Epithelial cell of proximal tubule (primary cell): ENCODE data around the gene PIK3R5. TPM values are rescaled to one million over a fixed set of nuclear protein-coding genes. Genes with fewer than 3 reads are reported as not detected.
A peak's percentile ranks its signal among the peaks of the same experiment; 100 is the strongest.

Source experiments
- DNase-seq: peaks from one replicate; pipeline ENCODE4 v3.0.0-alpha.2; 2011; ENCODE audit warnings: low read depth
- H3K4me3 ChIP-seq: 2 replicates; pipeline ENCODE4 v1.5.1; 2011; ENCODE audit warnings: low read depth, mild to moderate bottlenecking, low read length
- total RNA-seq: library from RNA; depleted of rRNA; stranded (reverse); fragments of >200 nt; gene quantifications from 2 replicates; pipeline ENCODE4 v1.2.3, GENCODE V29; 2015
- TF ChIP-seq, protein P1 (sequence below): conservative IDR thresholded peaks from 2 replicates; pipeline ENCODE4 v1.5.1; 2012; ENCODE audit warnings: low read depth, mild to moderate bottlenecking, low read length

The PIK3R5 gene
- total RNA-seq, 1 donor from 2014 or later = 0.12 TPM

DNA sequence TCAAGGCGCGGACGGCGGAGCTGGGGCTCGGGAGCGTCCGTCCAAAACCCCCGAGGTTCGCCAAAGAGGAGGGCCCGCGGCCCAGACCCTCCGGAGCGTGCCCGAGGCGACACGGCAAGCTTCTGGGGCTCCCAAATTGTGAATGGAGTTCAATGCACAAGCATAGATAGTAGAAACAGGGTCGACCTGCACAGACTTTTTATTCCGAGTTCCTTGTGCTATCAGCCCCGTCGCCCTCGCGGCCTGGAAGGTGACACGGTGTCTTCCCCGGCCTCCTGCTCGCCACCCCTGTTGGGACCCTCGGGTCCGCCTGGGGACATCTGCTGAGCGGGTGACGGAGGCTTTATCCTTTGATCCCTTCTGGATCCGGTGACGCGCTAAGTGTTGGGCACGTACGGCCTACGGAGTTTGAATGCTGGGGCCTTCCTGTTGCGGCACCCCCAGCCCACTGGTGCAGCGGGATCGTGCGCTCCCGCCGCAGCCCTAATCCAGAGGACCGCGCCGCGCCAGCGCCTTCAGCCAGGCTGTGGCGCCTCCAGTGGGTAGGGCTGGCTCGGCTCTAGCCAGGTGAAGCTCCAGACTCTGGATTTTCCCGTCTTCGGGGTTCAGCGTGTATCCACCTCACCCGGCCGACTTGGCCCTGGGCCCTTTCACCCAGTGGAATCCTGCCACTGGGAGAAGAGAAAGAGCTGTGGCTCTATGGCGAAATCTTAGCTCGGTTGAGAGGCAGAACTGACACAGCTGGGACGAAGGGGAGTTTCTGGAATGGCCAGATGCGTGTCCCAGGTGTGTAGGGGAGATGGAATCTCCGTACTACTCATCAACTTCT is 38.8 kb upstream of the PIK3R5 start:
- TF ChIP-seq, protein P1, sequence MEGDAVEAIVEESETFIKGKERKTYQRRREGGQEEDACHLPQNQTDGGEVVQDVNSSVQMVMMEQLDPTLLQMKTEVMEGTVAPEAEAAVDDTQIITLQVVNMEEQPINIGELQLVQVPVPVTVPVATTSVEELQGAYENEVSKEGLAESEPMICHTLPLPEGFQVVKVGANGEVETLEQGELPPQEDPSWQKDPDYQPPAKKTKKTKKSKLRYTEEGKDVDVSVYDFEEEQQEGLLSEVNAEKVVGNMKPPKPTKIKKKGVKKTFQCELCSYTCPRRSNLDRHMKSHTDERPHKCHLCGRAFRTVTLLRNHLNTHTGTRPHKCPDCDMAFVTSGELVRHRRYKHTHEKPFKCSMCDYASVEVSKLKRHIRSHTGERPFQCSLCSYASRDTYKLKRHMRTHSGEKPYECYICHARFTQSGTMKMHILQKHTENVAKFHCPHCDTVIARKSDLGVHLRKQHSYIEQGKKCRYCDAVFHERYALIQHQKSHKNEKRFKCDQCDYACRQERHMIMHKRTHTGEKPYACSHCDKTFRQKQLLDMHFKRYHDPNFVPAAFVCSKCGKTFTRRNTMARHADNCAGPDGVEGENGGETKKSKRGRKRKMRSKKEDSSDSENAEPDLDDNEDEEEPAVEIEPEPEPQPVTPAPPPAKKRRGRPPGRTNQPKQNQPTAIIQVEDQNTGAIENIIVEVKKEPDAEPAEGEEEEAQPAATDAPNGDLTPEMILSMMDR = no peak
- H3K4me3 ChIP-seq = no peak overlapping the region
- no peak for DNase-seq

GRCh38 chr17:9003355-9004131 is 38.0 kb upstream of the PIK3R5 start:
- H3K4me3 ChIP-seq = no peak overlapping the region
- DNase-seq = no peak
- TF ChIP-seq, protein P1 = no peak

GRCh38 chr17:9002606-9003354 is 37.3 kb upstream of the PIK3R5 start:
- TF ChIP-seq, protein P1 = no peak
- no peak for DNase-seq
- H3K4me3 ChIP-seq = no peak overlapping the region

DNA sequence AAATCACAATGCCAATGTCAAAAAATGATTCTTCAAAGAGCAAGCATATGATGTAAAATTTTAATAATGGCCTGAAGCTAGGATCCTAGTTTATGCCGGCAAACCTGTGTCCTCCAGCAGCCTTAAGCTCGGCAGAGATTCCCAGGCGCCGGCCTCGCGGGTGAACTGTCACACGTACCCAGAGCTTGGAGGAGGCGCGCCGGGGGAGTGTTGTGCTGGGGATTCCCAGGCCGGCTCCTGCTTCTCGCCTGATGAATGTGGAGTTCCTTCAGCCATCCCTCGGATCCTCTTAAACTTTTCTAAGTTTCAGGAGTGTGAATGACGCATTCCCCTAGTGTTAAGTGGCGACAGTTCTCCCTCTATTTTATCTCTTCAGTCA is 36.7 kb upstream of the PIK3R5 start:
- TF ChIP-seq, protein P1 = no peak
- no peak overlapping the region for H3K4me3 ChIP-seq
- DNase-seq = no peak

GRCh38 chr17:9001559-9001958 is 36.1 kb upstream of the PIK3R5 start:
- TF ChIP-seq, protein P1 = no peak
- H3K4me3 ChIP-seq = no peak overlapping the region
- DNase-seq = no peak

DNA sequence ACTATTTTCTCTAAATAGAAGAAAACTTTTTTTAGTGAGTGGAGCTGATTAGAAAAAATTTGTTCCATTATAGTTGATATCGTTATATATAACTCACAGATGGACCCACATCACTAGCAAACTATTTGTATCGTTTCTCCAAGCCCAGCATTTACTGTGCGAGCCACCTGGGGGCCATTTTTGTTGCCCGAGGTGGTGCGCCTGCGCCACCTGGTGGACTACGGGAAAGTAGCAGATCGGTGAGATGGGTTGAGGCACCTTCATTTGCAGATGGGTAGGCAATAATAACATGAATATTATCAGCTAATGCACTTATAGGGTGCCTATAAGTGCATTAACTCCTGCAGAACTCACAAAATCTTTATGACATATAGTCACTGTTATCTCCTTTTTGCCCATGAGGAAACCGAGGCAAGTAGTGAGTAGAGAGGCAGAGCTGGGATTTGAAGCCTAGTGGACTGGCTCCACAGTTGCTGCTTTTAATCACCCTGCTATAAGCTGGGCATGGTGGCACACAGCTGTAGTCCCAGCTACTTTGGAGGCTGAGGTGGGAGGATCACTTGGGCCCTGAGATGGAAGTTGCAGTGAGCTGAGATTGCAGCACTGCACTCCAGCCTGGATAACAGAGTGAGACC is 32.6 kb upstream of the PIK3R5 start:
- TF ChIP-seq, protein P1 = peak; percentile 97
- H3K4me3 ChIP-seq = no peak overlapping the region
- no peak for DNase-seq
